Mucosa of descending colon (tissue), 3 donors: ENCODE results near the gene AOAH. TPM values are rescaled to one million over a fixed set of nuclear protein-coding genes. Genes with fewer than 3 reads are reported as not detected.
A peak's percentile ranks its signal among the peaks of the same experiment; 100 is the strongest.

ENCODE experiments used
- ATAC-seq: fragments of 200-7000 bp; cut with Tn5 transposase; one replicate; pipeline ENCODE4 v1.9.1; 2020; ENCODE audit warnings: mild to moderate bottlenecking, moderate library complexity
- DNase-seq, 3 donors: peaks; one replicate each; pipeline ENCODE4 v3.0.0-alpha.2; 2020
- H3K36me3 ChIP-seq: fragments of 200-600 bp; one replicate; pipeline ENCODE4 v1.8.0; 2021; ENCODE audit warnings: low read depth, mild to moderate bottlenecking
- H3K4me1 ChIP-seq: fragments of 200-600 bp; one replicate; pipeline ENCODE4 v1.8.0; 2021; ENCODE audit warnings: low read depth, mild to moderate bottlenecking
- H3K4me3 ChIP-seq: fragments of 200-600 bp; one replicate; pipeline ENCODE4 v1.8.0; 2021; ENCODE audit warnings: mild to moderate bottlenecking
- H3K9me3 ChIP-seq: fragments of 200-600 bp; one replicate; pipeline ENCODE4 v1.8.0; 2021; ENCODE audit warnings: mild to moderate bottlenecking
- CTCF ChIP-seq: fragments of 200-600 bp; IDR thresholded peaks from one replicate; pipeline ENCODE4 v1.8.0; 2022; ENCODE audit warnings: antibody characterized with exemption, mild to moderate bottlenecking
- intact Hi-C, 2 donors: fragments of 100-400 bp; cut with DNase I in 1 of 2; cut with micrococcal nuclease in 1 of 2; formaldehyde crosslinking; loops; one replicate each; pipeline versions ENCODE4 v1.11.0 to v1.11.1; 2022; cut with DNase I, micrococcal nuclease
- total RNA-seq, 3 donors: library from RNA; stranded (reverse); fragmentation: NEBNext Ultra II Directional in 2 of 3; extraction: Animal tissue kit (Norgen Biotek cat#: 25700) in 2 of 3; gene quantifications; one replicate each; pipeline versions ENCODE4 v1.2.1 to v1.2.4, GENCODE V29; 2021 to 2023
- donor health status: DM: no; HTN: no; CAD: no; lungs with moderate emphysema.
- donor health status: DM: no; HTN: no; CAD: no.
- donor health status: DM: no; HTN: yes; CAD: no.

AOAH gene
- total RNA-seq, 3 donors from 2014 or later: 15.7 to 36.1 (median 28.8) TPM

DNA sequence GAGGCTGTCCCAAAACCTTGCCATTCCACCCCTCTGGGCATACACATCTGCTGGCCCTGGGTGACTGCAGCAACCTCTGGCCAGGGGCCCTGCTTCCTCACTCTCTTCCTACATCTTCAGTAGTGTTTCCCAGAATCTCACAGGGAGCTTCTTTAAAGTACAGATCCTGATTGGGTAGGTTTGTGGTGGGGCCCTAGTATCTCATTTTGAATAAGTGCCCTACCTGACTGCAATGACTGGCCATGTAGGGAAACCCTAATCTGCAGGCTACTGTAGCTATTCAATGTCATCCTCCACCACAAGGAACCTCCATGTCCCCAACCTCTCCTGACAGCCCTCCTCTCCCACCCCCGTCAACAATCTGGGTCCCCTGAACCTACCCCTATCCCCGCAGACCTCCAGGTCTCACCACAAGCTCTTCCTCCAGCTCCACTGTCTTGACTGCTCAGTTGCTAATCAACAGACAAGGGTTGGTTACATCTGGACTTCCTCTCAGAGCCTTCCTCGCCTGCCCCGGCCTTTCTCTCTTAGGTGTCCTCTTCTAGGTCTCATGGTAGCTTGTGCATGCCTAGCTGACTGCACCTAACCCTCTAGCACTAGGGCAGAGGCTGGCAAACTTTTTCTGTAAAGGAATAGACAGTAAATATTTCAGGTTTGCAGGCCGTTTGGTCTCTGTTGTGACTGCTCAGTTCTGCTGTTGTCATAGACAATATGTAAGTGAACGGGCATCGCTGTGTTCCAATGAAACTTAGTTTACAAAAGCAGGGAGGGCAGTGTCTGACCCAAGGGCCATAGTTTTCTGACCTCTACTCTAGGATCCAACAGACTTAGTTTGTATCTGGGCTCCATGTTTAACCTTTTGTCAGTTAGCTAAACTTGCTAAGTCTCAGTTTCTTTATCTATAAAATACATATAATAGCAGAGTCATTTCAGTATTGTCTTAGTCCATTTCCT is 121.1 kb downstream of the AOAH start:
- intact Hi-C loops: no loop called here
- H3K9me3 ChIP-seq: no peaks in the 10 kb centered on the region

DNA sequence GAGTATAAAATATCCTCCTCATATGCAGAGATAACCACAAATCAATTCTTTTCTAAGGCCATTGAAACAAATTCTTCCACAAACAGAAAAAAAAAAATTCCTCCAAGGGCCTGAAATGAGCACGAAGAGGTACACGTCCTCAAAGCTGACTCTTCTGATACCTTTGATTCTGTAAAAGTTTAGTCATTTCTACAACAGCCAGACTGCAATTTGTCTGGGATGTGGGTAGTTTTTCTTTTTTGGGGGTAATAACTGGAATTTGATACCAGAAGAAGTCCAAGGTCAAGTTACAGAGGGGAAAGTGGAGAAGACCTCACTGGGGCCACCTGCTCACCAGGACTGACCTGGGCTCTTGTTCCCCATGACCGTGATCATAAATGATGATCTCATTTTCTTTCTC is 121.8 kb downstream of the AOAH start:
- H3K4me1 ChIP-seq: no peaks in the 10 kb centered on the region
- intact Hi-C loops: no loop called here
- ATAC-seq: no peak
- no peak overlapping the region for H3K4me3 ChIP-seq
- TF ChIP-seq CTCF: no peak
- DNase-seq: no peak
- H3K36me3 ChIP-seq: no peaks in the 10 kb centered on the region
- no peaks in the 10 kb centered on the region for H3K9me3 ChIP-seq

More for the DNA sequence above, 121.1 kb downstream of the AOAH start:
- TF ChIP-seq CTCF: no peak
- Histone ChIP-seq H3K36me3 (no peaks in the 10 kb centered on the region), H3K4me3 (no peak overlapping the region), H3K4me1 (no peaks in the 10 kb centered on the region)
- DNase-seq: no peak
- ATAC-seq: no peak

GRCh38 chr7:36601601-36602000 is 122.7 kb downstream of the AOAH start:
- no peaks in the 10 kb centered on the region for H3K9me3 ChIP-seq
- H3K36me3 ChIP-seq: no peaks in the 10 kb centered on the region
- ATAC-seq (no peak), DNase-seq (no peak)
- no peak for TF ChIP-seq CTCF
- H3K4me3 ChIP-seq: no peak overlapping the region
- intact Hi-C loops: no loop called here
- no peaks in the 10 kb centered on the region for H3K4me1 ChIP-seq

DNA sequence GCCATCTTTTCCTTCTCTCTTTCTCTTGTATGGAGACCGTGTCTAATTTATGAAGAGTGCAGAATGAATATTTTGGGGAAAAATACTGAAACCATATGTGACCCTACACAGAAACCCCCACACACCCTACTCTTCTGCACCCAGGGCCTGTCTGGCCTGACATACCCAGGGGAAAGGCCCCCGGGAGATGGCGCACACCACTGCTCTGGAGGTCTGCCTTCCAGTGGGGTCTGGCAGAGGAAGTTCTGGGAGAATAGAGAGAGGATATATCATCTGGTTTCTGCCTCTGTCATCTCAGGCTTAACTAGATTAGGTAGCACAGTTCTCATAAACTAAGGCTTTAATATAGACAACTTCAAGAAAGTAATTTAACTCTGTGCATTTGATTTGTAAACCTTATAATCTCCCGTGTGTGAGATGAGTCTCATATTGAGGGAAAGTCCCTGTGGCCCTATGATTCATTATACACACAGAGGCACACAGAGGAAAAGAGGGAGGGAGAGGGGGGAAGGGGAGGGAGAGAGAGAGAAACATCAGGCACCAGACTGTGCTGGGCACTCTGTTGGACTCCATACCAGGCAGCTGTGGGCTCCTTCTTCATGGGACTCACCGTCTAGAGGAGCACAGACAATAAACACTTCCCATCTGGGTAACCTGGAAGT is 123.3 kb downstream of the AOAH start:
- no peak overlapping the region for H3K4me3 ChIP-seq
- ATAC-seq (peak; percentile 89), DNase-seq (peak in 1 of 3 donors; percentile 7)
- H3K9me3 ChIP-seq: no peaks in the 10 kb centered on the region
- intact Hi-C loops: no loop called here
- H3K36me3 ChIP-seq: no peaks in the 10 kb centered on the region
- no peak for TF ChIP-seq CTCF
- H3K4me1 ChIP-seq: no peaks in the 10 kb centered on the region

DNA sequence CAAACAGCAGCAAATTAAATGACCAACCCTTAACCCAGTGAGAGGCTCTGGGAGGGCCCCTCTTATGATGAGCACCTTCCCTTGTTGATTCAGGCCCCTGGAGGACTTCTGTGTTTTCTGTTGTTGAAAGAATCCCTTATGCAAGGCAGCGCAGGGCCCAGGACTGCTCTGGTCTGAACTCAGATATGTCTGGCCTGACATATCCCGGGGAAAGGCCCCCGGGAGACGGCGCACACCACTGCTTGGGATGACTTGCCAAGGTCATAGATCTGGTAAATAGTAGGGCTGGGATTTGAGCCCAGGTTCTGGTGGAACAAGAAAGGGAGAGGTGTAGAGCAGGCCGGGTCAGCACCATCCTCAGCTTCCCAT is 124.0 kb downstream of the AOAH start:
- no peaks in the 10 kb centered on the region for H3K36me3 ChIP-seq
- no peaks in the 10 kb centered on the region for H3K4me1 ChIP-seq
- DNase-seq (no peak), ATAC-seq (no peak)
- no peak for TF ChIP-seq CTCF
- no peaks in the 10 kb centered on the region for H3K9me3 ChIP-seq
- intact Hi-C loops: no loop called here
- no peak overlapping the region for H3K4me3 ChIP-seq
